Activated T-cell treated with anti-CD3 and anti-CD28 coated beads, Interleukin-2, amount 50 U/mL, for 72 hours (primary cell): ENCODE data around the gene KLK12. TPM values are rescaled to one million over a fixed set of nuclear protein-coding genes. Genes with fewer than 3 reads are reported as not detected.

Source experiments
- ATAC-seq, 2 donors: fragments of 150-1000 bp; cut with Tn5 transposase; replicated peaks in 1 of 2; 2 replicates each; pipeline ENCODE4 v1.10.0; 2021; ENCODE audit warnings: moderate library complexity in 2 of 2, mild to moderate bottlenecking in 1 of 2
- DNase-seq, 2 donors: peaks; one replicate each; pipeline ENCODE4 v3.0.0; 2021 to 2022; ENCODE audit warnings: mixed read lengths in 1 of 2
- H3K27ac Mint-ChIP-seq: one replicate; pipeline ENCODE4 v1.8.0; 2022; ENCODE audit warnings: mild to moderate bottlenecking, moderate library complexity, mixed read lengths
- H3K27me3 Mint-ChIP-seq: one replicate; pipeline ENCODE4 v1.8.0; 2022; ENCODE audit warnings: low read depth, mixed read lengths
- H3K36me3 Mint-ChIP-seq, 2 donors: one replicate each; pipeline ENCODE4 v1.8.0; 2022; ENCODE audit warnings: mixed read lengths in 2 of 2, mild to moderate bottlenecking in 1 of 2; ENCODE audit not compliant: insufficient read depth in 2 of 2
- H3K4me1 Mint-ChIP-seq: one replicate; pipeline ENCODE4 v1.8.0; 2022; ENCODE audit warnings: low read depth, mixed read lengths
- H3K4me3 Mint-ChIP-seq, 2 donors: one replicate each; pipeline ENCODE4 v1.8.0; 2022; ENCODE audit warnings: mild to moderate bottlenecking in 2 of 2, mixed read lengths in 2 of 2, moderate library complexity in 2 of 2
- H3K9me3 Mint-ChIP-seq, 2 donors: one replicate each; pipeline ENCODE4 v1.8.0; 2022; ENCODE audit warnings: mixed read lengths in 2 of 2
- total RNA-seq, 2 donors: library from RNA; stranded (reverse); gene quantifications; one replicate each; pipeline ENCODE4 v1.2.3, GENCODE V29; 2022

The KLK12 gene
- total RNA-seq, 2 donors from 2014 or later, result not detected

DNA sequence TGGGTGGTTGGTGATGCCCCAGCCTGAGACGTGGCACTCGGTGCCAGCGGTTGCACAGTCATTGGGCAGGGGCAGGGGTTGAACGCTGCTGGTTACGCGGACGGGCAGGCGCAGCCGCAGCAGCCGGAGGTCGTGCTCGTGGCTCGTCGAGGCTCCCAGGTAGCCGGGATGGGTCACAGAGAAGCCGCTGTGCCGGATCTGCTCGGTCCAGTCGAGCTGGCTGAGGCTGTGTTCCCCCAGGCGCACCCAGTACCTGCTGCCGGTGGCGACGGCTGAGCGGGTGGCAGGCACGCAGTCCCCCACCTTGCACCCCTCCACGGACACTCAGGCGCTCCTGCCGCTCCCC is 2.9 kb downstream of the KLK12 start:
- peaks cover 31% of the 10 kb centered on the region for H3K27me3 Mint-ChIP-seq
- no peaks in the 10 kb centered on the region for H3K36me3 Mint-ChIP-seq
- DNase-seq (no peak), ATAC-seq (no peak)
- H3K4me1 Mint-ChIP-seq, result no peaks in the 10 kb centered on the region
- no peak overlapping the region for H3K27ac Mint-ChIP-seq
- no peaks in the 10 kb centered on the region for H3K9me3 Mint-ChIP-seq
- H3K4me3 Mint-ChIP-seq, result no peak overlapping the region

DNA sequence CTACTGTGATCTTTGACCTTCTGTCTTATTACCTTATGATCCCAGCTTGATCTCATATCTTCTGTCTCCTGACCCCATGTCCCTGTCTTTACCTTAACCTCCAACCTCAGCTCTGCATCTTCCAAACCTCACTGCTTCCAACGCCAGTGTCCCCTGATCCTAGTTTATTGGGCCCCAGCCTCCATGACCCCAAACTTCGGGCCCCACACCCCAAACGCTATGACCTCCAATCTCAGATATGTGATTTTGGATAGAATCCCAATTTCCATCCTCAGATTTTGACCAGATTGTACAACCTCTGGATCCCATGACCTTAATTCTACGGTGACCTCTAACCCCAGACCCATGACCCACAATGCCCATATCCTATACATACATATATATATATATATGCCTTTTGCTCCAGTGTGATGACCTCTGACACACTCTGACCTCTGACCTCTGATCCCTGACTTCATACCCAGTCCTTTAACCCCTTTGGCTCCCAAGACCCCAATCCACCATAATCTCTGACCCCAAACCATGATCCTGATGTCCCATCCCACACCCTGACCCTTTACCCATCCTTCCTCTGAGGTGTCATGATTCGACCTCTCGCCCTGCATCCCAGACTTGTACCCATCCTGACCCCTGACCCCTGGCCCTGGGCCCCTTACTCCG is 3.5 kb downstream of the KLK12 start:
- Mint-ChIP-seq H3K27ac (no peak overlapping the region), H3K36me3 (no peaks in the 10 kb centered on the region), H3K4me1 (no peaks in the 10 kb centered on the region), H3K9me3 (no peaks in the 10 kb centered on the region), H3K4me3 (no peak overlapping the region), H3K27me3 (peaks cover 36% of the 10 kb centered on the region)
- ATAC-seq, result no peak
- no peak for DNase-seq

DNA sequence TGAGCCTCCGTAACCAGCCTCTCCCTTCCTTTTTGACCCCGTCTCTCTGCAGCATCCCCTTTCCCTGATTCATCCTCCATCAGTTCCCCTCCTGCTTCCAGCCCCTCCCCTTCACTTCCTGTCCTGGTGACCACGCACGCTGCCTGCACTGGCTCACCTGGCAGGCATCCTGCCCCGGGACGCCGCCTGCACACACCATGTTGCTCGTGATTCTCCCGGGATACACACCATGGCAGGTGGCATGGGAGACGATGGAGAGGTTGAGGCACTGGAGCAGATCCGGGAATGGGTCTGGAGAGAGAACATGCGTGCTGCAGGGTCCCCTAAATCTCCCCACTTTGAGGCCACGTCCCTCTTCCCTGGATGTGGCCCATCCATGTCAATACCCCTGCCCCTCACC is 4.2 kb downstream of the KLK12 start:
- no peaks in the 10 kb centered on the region for H3K36me3 Mint-ChIP-seq
- H3K27me3 Mint-ChIP-seq, result peaks cover 34% of the 10 kb centered on the region
- no peak overlapping the region for H3K4me3 Mint-ChIP-seq
- H3K9me3 Mint-ChIP-seq, result no peaks in the 10 kb centered on the region
- no peak overlapping the region for H3K27ac Mint-ChIP-seq
- DNase-seq (no peak), ATAC-seq (no peak)
- H3K4me1 Mint-ChIP-seq, result no peaks in the 10 kb centered on the region

DNA sequence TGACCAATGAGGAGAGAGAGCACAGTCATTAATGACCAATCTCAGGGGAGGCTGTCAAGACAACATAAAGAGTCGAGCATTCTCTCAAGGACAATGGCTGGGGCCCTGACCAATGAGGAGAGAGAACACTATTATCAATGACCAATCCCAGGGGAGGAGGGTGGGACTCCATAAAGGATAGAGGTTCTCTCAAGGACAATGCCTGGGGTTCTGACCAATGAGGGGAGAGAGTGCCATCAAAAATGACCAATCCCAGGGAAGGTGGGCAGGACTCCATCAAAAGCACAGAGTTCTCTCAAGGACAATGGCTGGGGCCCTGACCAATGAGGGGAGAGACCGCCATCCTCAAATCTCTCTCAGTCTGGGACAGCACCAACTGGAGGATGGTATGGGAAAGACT is 5.1 kb downstream of the KLK12 start:
- no peak overlapping the region for H3K4me3 Mint-ChIP-seq
- no peaks in the 10 kb centered on the region for H3K36me3 Mint-ChIP-seq
- ATAC-seq, result no peak
- no peak for DNase-seq
- H3K9me3 Mint-ChIP-seq, result no peaks in the 10 kb centered on the region
- no peaks in the 10 kb centered on the region for H3K4me1 Mint-ChIP-seq
- no peak overlapping the region for H3K27ac Mint-ChIP-seq
- peaks cover 25% of the 10 kb centered on the region for H3K27me3 Mint-ChIP-seq

- Mint-ChIP-seq H3K27ac (no peak overlapping the region), H3K36me3 (no peaks in the 10 kb centered on the region), H3K27me3 (peaks cover 14% of the 10 kb centered on the region)
These were observed 6.9 kb downstream of the KLK12 start for GRCh38 chr19:51027873-51028272.

GRCh38 chr19:51027126-51027806 is 7.5 kb downstream of the KLK12 start:
- Mint-ChIP-seq H3K36me3 (no peaks in the 10 kb centered on the region), H3K27ac (no peak overlapping the region), H3K4me3 (no peak overlapping the region), H3K27me3 (peaks cover 14% of the 10 kb centered on the region), H3K4me1 (no peaks in the 10 kb centered on the region), H3K9me3 (no peaks in the 10 kb centered on the region)
- DNase-seq (no peak), ATAC-seq (no peak)

More at GRCh38 chr19:51027873-51028272, 6.9 kb downstream of the KLK12 start:
- DNase-seq (no peak), ATAC-seq (no peak)
- Mint-ChIP-seq H3K4me1 (no peaks in the 10 kb centered on the region), H3K9me3 (no peaks in the 10 kb centered on the region), H3K4me3 (no peak overlapping the region)

DNA sequence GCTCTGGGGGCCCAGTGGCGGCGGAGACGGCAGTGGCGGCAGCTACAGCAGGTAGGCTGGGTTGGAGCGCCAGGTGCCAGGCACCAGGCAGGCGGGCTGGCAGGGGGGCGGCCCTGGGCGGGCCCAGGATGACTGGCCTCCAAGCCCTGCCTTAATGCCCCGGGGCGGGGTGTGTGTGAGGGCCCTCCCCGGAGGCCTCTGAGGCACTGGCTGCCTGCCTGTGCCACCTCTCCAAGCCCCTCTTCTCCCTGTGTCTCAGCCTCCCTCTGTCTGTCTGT is 8.3 kb downstream of the KLK12 start, which contains the start of gene KLK11:
Gene KLK11 (minus strand): TSS at position 63 of the 278 bp plus-strand sequence. CDS start 985 bp downstream, outside the sequence.
- DNase-seq (no peak), ATAC-seq (no peak)
- Mint-ChIP-seq H3K4me3 (no peak within 1 kb of the TSS), H3K36me3 (no peaks in the 10 kb centered on the region), H3K4me1 (no peaks in the 10 kb centered on the region), H3K27ac (no peak within 1 kb of the TSS), H3K27me3 (peaks cover 14% of the 10 kb centered on the region), H3K9me3 (no peaks in the 10 kb centered on the region)

DNA sequence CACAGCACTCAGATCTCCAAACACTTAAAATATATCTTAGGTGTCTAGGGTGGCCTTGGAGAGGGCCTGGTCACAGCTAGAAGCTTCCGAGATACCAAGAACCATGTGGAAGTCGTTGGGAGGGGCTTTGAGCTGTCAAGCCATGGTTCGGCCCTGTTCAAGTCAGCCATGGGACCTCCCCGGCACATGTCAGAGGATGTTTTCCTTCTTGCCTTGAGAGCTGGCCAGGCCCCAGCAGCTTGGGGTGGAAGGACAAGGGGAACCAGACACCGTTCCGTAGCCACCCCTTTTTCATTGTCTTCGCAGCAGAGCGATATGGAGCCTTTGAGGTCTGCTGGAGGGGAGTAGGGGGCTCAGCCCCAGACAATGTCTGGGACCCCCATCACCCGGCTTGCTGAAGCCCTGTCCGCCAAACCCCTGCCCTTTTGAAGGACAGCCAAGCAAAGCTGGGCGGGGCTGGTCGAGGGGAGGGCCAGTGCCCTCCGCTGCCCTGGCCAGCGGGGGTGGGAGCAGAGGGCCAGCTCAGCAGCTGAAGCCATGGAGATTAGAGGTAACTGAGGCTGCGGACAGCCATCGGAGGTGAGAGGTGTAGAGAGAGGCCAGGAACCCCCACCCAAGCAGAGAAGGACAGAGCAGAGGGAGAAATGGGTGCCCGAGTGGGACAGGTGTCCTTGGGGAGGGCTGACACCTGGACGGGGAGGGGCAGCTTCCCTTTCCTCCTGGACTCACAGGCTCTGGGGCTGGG is 8.8 kb downstream of the KLK12 start:
- no peaks in the 10 kb centered on the region for H3K4me1 Mint-ChIP-seq
- DNase-seq (no peak), ATAC-seq (no peak)
- H3K36me3 Mint-ChIP-seq, result no peaks in the 10 kb centered on the region
- H3K9me3 Mint-ChIP-seq, result no peaks in the 10 kb centered on the region
- H3K27me3 Mint-ChIP-seq, result peaks cover 15% of the 10 kb centered on the region
- H3K4me3 Mint-ChIP-seq, result no peak overlapping the region
- no peak overlapping the region for H3K27ac Mint-ChIP-seq

DNA sequence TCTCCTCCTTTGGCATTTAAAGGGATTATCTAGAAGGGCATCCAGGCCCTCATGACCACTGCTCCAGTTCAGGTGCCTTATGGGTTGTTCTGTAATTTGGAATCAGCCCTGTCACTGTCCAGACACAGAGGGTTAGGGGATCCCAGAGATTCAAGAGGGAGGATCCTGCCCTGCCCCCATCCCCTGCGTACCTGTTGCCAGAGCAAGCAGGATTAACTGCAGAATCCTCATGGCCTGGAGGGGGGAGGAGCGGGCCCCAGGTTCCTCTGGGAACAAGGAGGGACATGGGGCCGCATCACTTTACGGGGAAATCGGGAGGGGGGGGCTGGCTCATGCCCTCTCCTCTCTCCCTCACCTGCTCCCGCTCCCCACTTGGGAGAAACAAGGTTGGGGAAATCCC is 9.4 kb downstream of the KLK12 start:
- no peaks in the 10 kb centered on the region for H3K4me1 Mint-ChIP-seq
- ATAC-seq (no peak), DNase-seq (no peak)
- peaks cover 21% of the 10 kb centered on the region for H3K27me3 Mint-ChIP-seq
- no peaks in the 10 kb centered on the region for H3K9me3 Mint-ChIP-seq
- no peak overlapping the region for H3K27ac Mint-ChIP-seq
- H3K4me3 Mint-ChIP-seq, result no peak overlapping the region
- H3K36me3 Mint-ChIP-seq, result no peaks in the 10 kb centered on the region

DNA sequence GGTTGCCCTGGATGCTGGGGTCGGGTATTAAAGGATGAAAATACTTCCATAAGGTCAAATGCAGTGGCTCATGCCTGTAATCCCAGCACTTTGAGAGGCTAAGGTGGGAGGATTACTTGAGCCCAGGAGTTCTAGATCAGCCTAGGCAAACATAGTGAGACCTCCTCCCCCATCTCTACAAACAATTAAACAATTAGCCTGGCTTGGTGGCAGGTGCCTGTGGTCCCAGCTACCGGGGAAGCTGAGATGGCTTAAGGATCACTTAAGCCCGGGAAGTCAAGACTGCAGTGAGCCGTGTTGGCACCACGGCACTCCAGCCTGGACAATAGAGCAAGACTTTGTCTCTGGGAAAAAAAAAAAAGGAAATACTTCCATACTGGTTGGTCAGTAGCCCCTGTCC is 9.9 kb downstream of the KLK12 start:
- Mint-ChIP-seq H3K9me3 (no peaks in the 10 kb centered on the region), H3K4me3 (no peak overlapping the region), H3K4me1 (no peaks in the 10 kb centered on the region), H3K36me3 (no peaks in the 10 kb centered on the region), H3K27me3 (peaks cover 25% of the 10 kb centered on the region), H3K27ac (no peak overlapping the region)
- no peak for ATAC-seq
- DNase-seq, result no peak

DNA sequence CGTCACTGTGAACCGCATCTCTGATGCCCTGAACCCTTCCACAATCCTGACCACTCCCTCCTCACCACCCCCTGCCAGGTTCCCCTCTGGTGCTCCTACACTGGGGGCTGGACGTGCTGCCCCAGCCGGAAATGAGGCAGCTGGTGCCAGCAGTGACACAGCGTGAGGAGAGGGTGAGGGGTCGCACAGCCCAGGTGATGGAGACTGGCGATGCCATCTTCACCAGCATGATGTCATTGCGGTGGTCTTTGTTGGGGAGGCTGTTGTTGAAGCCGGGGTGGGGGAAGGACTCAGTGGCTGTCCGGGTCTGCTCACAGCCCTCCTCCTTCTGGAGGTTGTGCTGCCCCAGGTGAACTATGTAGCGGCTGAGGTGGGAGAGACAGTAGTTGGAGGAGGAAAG is 10.9 kb downstream of the KLK12 start:
- ATAC-seq (no peak), DNase-seq (no peak)
- Mint-ChIP-seq H3K4me1 (no peaks in the 10 kb centered on the region), H3K36me3 (no peaks in the 10 kb centered on the region), H3K27ac (no peak overlapping the region), H3K4me3 (no peak overlapping the region), H3K9me3 (no peaks in the 10 kb centered on the region), H3K27me3 (peaks cover 30% of the 10 kb centered on the region)

DNA sequence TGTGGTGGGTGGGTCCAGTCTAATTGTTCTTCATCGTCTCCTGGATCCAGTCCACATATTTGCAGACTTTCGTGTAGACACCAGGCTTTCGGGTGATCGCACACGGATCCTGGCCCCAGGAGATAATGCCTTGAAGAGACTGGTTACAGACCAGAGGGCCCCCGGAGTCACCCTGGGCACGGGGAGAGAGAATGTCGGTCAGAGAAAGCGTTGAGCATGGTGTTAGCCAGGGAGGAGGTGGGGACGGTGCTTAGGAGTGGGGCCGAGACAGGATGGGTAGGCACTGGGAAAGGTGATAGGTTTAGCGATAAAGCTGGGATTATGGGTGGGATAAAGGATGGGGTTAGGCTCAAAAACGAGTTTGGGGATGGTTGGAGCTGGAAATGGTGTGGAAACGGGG is 12.3 kb downstream of the KLK12 start:
- H3K36me3 Mint-ChIP-seq, result peaks cover 3% of the 10 kb centered on the region in 2 donors
- no peak overlapping the region for H3K27ac Mint-ChIP-seq
- no peak overlapping the region for H3K4me3 Mint-ChIP-seq
- no peaks in the 10 kb centered on the region for H3K9me3 Mint-ChIP-seq
- peaks cover 40% of the 10 kb centered on the region for H3K27me3 Mint-ChIP-seq
- no peak for DNase-seq
- H3K4me1 Mint-ChIP-seq, result peaks cover 13% of the 10 kb centered on the region
- no peak for ATAC-seq

GRCh38 chr19:51020988-51021651 is 13.7 kb downstream of the KLK12 start:
- Mint-ChIP-seq H3K36me3 (peaks cover 3% of the 10 kb centered on the region in 2 donors), H3K9me3 (no peaks in the 10 kb centered on the region), H3K4me3 (no peak overlapping the region), H3K27me3 (peaks cover 43% of the 10 kb centered on the region), H3K4me1 (peaks cover 21% of the 10 kb centered on the region), H3K27ac (no peak overlapping the region)
- ATAC-seq, result no peak
- no peak for DNase-seq
